Stimulated activated CD8-positive, alpha-beta memory T cell treated with anti-CD3 and anti-CD28 coated beads, Interleukin-2, amount 100 ng/mL, for 48 hours (primary cell): ENCODE results near the gene MYH11.
"Not testable (repeated sequence)": the region's sequence is repeated elsewhere in the genome, so short reads cannot be mapped to it uniquely, and the experiment has no call there.

ENCODE experiments used
- DNase-seq, 2 donors: peaks; one replicate each; pipeline ENCODE4 v3.0.0-alpha.2; 2020; ENCODE audit warnings: low read depth in 2 of 2

MYH11 gene

GRCh38 chr16:15672127-15672513, 184.7 kb downstream of the MYH11 start:
- DNase-seq: not testable (repeated sequence)

GRCh38 chr16:15671530-15672117, 185.2 kb downstream of the MYH11 start:
- DNase-seq: no peak

GRCh38 chr16:15667091-15667742, 189.6 kb downstream of the MYH11 start:
- DNase-seq: no peak

- DNase-seq: no peak
Measured at GRCh38 chr16:15665107-15665506, 191.7 kb downstream of the MYH11 start.

GRCh38 chr16:15660203-15660601, 196.6 kb downstream of the MYH11 start:
- DNase-seq: no peak

GRCh38 chr16:15658556-15658955, 198.3 kb downstream of the MYH11 start:
- DNase-seq: no peak

GRCh38 chr16:15658149-15658548, 198.7 kb downstream of the MYH11 start:
- no peak for DNase-seq

GRCh38 chr16:15655561-15655960, 201.3 kb downstream of the MYH11 start:
- DNase-seq: not testable (repeated sequence)

- no peak for DNase-seq
Measured at GRCh38 chr16:15654591-15654990, 202.2 kb downstream of the MYH11 start.

GRCh38 chr16:15653227-15653626, 203.6 kb downstream of the MYH11 start:
- no peak for DNase-seq
